Body of pancreas (tissue), 4 donors: ENCODE data around the gene RER1.

Experiments used
- CTCF ChIP-seq, 7 experiments: fragments of 450-650 bp in 4 of 7; fragments of 200-600 bp in 3 of 7; sonication (generic) in 3 of 7; IDR thresholded peaks; one replicate each; pipeline ENCODE4 v1.5.1; 2016 to 2019; ENCODE audit warnings: antibody characterized with exemption in 7 of 7
- POLR2A ChIP-seq, 3 donors: fragments of 450-650 bp; IDR thresholded peaks; one replicate each; pipeline ENCODE4 v1.6.1; 2016; ENCODE audit warnings: antibody characterized with exemption in 3 of 3, mild to moderate bottlenecking in 2 of 3

- TF ChIP-seq CTCF (IDR thresholded peaks at IDR 0.05), result no peak
- no peak for TF ChIP-seq POLR2A (IDR thresholded peaks at IDR 0.05)
Measured at GRCh38 chr1:2392686-2393085, 1.0 kb downstream of the RER1 start.
